ENCODE data around the gene AMER1.

AMER1 gene

GRCh38 chrX:64205735-64206501 is 410 bp upstream of the AMER1 start:
- peak; percentile 94 for DNase-seq
- no peak for TF ChIP-seq CTCF (IDR thresholded peaks at IDR 0.05; ENCODE audit: low read depth, low read length, missing control alignments)

GRCh38 chrX:64204701-64205440 is 637 bp downstream of the AMER1 start:
- no peak for DNase-seq

More at GRCh38 chrX:64205735-64206501, 410 bp upstream of the AMER1 start:
- peak overlapping the region; percentile 63 for H3K27ac ChIP-seq
- peak overlapping the region; percentile 62 for H3K4me3 ChIP-seq (ENCODE audit: low read depth, low read length)
- H3K27me3 ChIP-seq (replicated peaks), result no peaks in the 10 kb centered on the region
- in situ Hi-C loops (cut with HindIII; ENCODE audit: low pct_ligation_motif_present, low sequenced_read_pairs), result no loop called here
- H3K36me3 ChIP-seq (replicated peaks), result no peaks in the 10 kb centered on the region

GRCh38 chrX:64204252-64204651 is 1.3 kb downstream of the AMER1 start:
- no peak overlapping the region for H3K27ac ChIP-seq
- H3K4me3 ChIP-seq (ENCODE audit: low read depth, low read length), result peak overlapping the region; percentile 62
- DNase-seq, result no peak
- H3K27me3 ChIP-seq (replicated peaks), result no peaks in the 10 kb centered on the region
- in situ Hi-C loops (cut with HindIII; ENCODE audit: low pct_ligation_motif_present, low sequenced_read_pairs), result no loop called here
- H3K36me3 ChIP-seq (replicated peaks), result no peaks in the 10 kb centered on the region
- TF ChIP-seq CTCF (IDR thresholded peaks at IDR 0.05; ENCODE audit: low read depth, low read length, missing control alignments), result no peak

More at GRCh38 chrX:64204701-64205440, 637 bp downstream of the AMER1 start:
- no peaks in the 10 kb centered on the region for H3K36me3 ChIP-seq (replicated peaks)
- H3K4me3 ChIP-seq (ENCODE audit: low read depth, low read length), result peak overlapping the region; percentile 62
- in situ Hi-C loops (cut with HindIII; ENCODE audit: low pct_ligation_motif_present, low sequenced_read_pairs), result no loop called here
- H3K27me3 ChIP-seq (replicated peaks), result no peaks in the 10 kb centered on the region
- TF ChIP-seq CTCF (IDR thresholded peaks at IDR 0.05; ENCODE audit: low read depth, low read length, missing control alignments), result no peak
- H3K27ac ChIP-seq, result no peak overlapping the region

GRCh38 chrX:64202808-64203325 is 2.6 kb downstream of the AMER1 start:
- Histone ChIP-seq H3K36me3 (replicated peaks) (no peaks in the 10 kb centered on the region), H3K4me3 (ENCODE audit: low read depth, low read length) (no peak overlapping the region), H3K27ac (no peak overlapping the region), H3K27me3 (replicated peaks) (no peaks in the 10 kb centered on the region)
- DNase-seq, result no peak
- in situ Hi-C loops (cut with HindIII; ENCODE audit: low pct_ligation_motif_present, low sequenced_read_pairs), result no loop called here
- no peak for TF ChIP-seq CTCF (IDR thresholded peaks at IDR 0.05; ENCODE audit: low read depth, low read length, missing control alignments)

GRCh38 chrX:64198036-64198435 is 7.5 kb downstream of the AMER1 start:
- H3K27ac ChIP-seq, result no peak overlapping the region
- DNase-seq, result no peak
- H3K36me3 ChIP-seq (replicated peaks), result no peaks in the 10 kb centered on the region
- no peaks in the 10 kb centered on the region for H3K27me3 ChIP-seq (replicated peaks)
- H3K4me3 ChIP-seq (ENCODE audit: low read depth, low read length), result no peak overlapping the region
- TF ChIP-seq CTCF (IDR thresholded peaks at IDR 0.05; ENCODE audit: low read depth, low read length, missing control alignments), result no peak
- in situ Hi-C loops (cut with HindIII; ENCODE audit: low pct_ligation_motif_present, low sequenced_read_pairs), result no loop called here
